HEK293 (cell line): ENCODE data around the gene PAX7.

ENCODE experiments used
- CTCF ChIA-PET: fragments of 350-600 bp; formaldehyde crosslinking; extraction: SDS; loops from one replicate; lab custom pipeline; 2021; ENCODE audit warnings: antibody characterized with exemption; lab: Yijun Ruan, JAX
- POLR2A ChIA-PET: fragments of 300-600 bp; formaldehyde crosslinking; extraction: SDS; loops from one replicate; lab custom pipeline; 2020; ENCODE audit warnings: antibody characterized with exemption, inconsistent platforms; lab: Yijun Ruan, JAX
- H3K27ac ChIP-seq: fragments of 200-500 bp; sonication (Bioruptor generic); 2 replicates; pipeline ENCODE4 v1.5.1; 2014; ENCODE audit warnings: low read depth, low read length, control low read depth, inconsistent platforms; ENCODE audit errors: extremely low read depth
- H3K36me3 ChIP-seq, 2 experiments: fragments of 200-500 bp in 1 of 2; sonication (Bioruptor generic) in 1 of 2; 1 replicate in 1 of 2; 2 replicates in 1 of 2; pipeline ENCODE4 v1.5.1; 2014 to 2017; ENCODE audit warnings: inconsistent platforms in 2 of 2, low read length in 2 of 2; ENCODE audit not compliant: control insufficient read depth in 2 of 2, insufficient read depth in 1 of 2
- H3K4me1 ChIP-seq: fragments of 200-500 bp; sonication (Bioruptor generic); 2 replicates; pipeline ENCODE4 v1.5.1; 2014; ENCODE audit warnings: mild to moderate bottlenecking, low read length, inconsistent platforms; ENCODE audit not compliant: control insufficient read depth, insufficient read depth
- H3K4me3 ChIP-seq: 2 replicates; pipeline ENCODE4 v1.5.1; 2011; ENCODE audit warnings: low read depth, mild to moderate bottlenecking, control low read depth, low read length, moderate library complexity
- H3K9me3 ChIP-seq: fragments of 200-500 bp; sonication (Bioruptor generic); 2 replicates; pipeline ENCODE4 v1.5.1; 2014; ENCODE audit warnings: low read depth, low read length, inconsistent platforms; ENCODE audit not compliant: control insufficient read depth, insufficient read depth
- SP7 ChIP-seq: fragments of 450-650 bp; formaldehyde crosslinking; IDR thresholded peaks from 2 replicates; pipeline ENCODE4 v1.5.1; 2016; ENCODE audit warnings: missing biosample characterization, missing genetic modification characterization
- TCF7L2 ChIP-seq: IDR thresholded peaks from 2 replicates; pipeline ENCODE4 v1.6.1; 2011; ENCODE audit warnings: low read depth, mild to moderate bottlenecking, inconsistent platforms, low read length, moderate library complexity, borderline replicate concordance
- ZBTB7A ChIP-seq: fragments of 450-650 bp; formaldehyde crosslinking; IDR thresholded peaks from 2 replicates; pipeline ENCODE4 v1.5.1; 2016; ENCODE audit warnings: low read depth, missing biosample characterization, missing genetic modification characterization
- ZBTB8A ChIP-seq: fragments of 450-650 bp; formaldehyde crosslinking; IDR thresholded peaks from 2 replicates; pipeline ENCODE4 v1.5.1; 2016; ENCODE audit warnings: missing biosample characterization, missing genetic modification characterization
- ZFP69B ChIP-seq: fragments of 450-650 bp; formaldehyde crosslinking; IDR thresholded peaks from 2 replicates; pipeline ENCODE4 v1.5.1; 2016; ENCODE audit warnings: missing biosample characterization, missing genetic modification characterization
- ZNF140 ChIP-seq: fragments of 450-650 bp; formaldehyde crosslinking; IDR thresholded peaks from 2 replicates; pipeline ENCODE4 v1.5.1; 2016; ENCODE audit warnings: missing biosample characterization, missing genetic modification characterization
- ZNF16 ChIP-seq: fragments of 450-650 bp; formaldehyde crosslinking; IDR thresholded peaks from 2 replicates; pipeline ENCODE4 v1.5.1; 2016; ENCODE audit warnings: low read depth, missing biosample characterization, missing genetic modification characterization
- ZNF248 ChIP-seq: fragments of 450-650 bp; formaldehyde crosslinking; IDR thresholded peaks from 2 replicates; pipeline ENCODE4 v1.5.1; 2017; ENCODE audit warnings: missing biosample characterization, missing genetic modification characterization
- ZNF350 ChIP-seq: fragments of 450-650 bp; formaldehyde crosslinking; IDR thresholded peaks from 2 replicates; pipeline ENCODE4 v1.5.0; 2017; ENCODE audit warnings: missing biosample characterization, mild to moderate bottlenecking, missing genetic modification characterization
- ZNF423 ChIP-seq: fragments of 450-650 bp; formaldehyde crosslinking; IDR thresholded peaks from 2 replicates; pipeline ENCODE4 v1.5.1; 2016; ENCODE audit warnings: missing biosample characterization, missing genetic modification characterization
- ZNF48 ChIP-seq: fragments of 450-650 bp; formaldehyde crosslinking; IDR thresholded peaks from 2 replicates; pipeline ENCODE4 v1.5.1; 2016; ENCODE audit warnings: missing biosample characterization, missing genetic modification characterization
- ZNF530 ChIP-seq: fragments of 450-650 bp; formaldehyde crosslinking; IDR thresholded peaks from 2 replicates; pipeline ENCODE4 v1.5.1; 2016; ENCODE audit warnings: low read depth, missing biosample characterization, missing genetic modification characterization
- ZNF544 ChIP-seq: fragments of 450-650 bp; formaldehyde crosslinking; IDR thresholded peaks from 2 replicates; pipeline ENCODE4 v1.5.0; 2017; ENCODE audit warnings: missing biosample characterization, missing genetic modification characterization
- ZNF585B ChIP-seq: fragments of 450-650 bp; formaldehyde crosslinking; IDR thresholded peaks from 2 replicates; pipeline ENCODE4 v1.5.1; 2016; ENCODE audit warnings: missing biosample characterization, missing genetic modification characterization
- ZNF596 ChIP-seq: fragments of 450-650 bp; IDR thresholded peaks from 2 replicates; pipeline ENCODE4 v1.5.0; 2018; ENCODE audit warnings: missing biosample characterization, mild to moderate bottlenecking, missing genetic modification characterization, moderate library complexity
- ZNF600 ChIP-seq: fragments of 450-650 bp; formaldehyde crosslinking; IDR thresholded peaks from 2 replicates; pipeline ENCODE4 v1.5.1; 2016; ENCODE audit warnings: missing biosample characterization, missing genetic modification characterization
- ZNF626 ChIP-seq: fragments of 450-650 bp; sonication (Bioruptor Pico); formaldehyde crosslinking; IDR thresholded peaks from 2 replicates; pipeline ENCODE4 v1.5.1; 2018; ENCODE audit warnings: missing biosample characterization, missing genetic modification characterization, inconsistent platforms
- ZNF776 ChIP-seq: fragments of 450-650 bp; formaldehyde crosslinking; IDR thresholded peaks from 2 replicates; pipeline ENCODE4 v1.5.0; 2017; ENCODE audit warnings: missing biosample characterization, missing genetic modification characterization, borderline replicate concordance
- ZNF837 ChIP-seq: fragments of 450-650 bp; formaldehyde crosslinking; IDR thresholded peaks from 2 replicates; pipeline ENCODE4 v1.5.1; 2016; ENCODE audit warnings: missing biosample characterization, missing genetic modification characterization
- ZSCAN16 ChIP-seq: fragments of 450-650 bp; formaldehyde crosslinking; IDR thresholded peaks from 2 replicates; pipeline ENCODE4 v1.5.1; 2016; ENCODE audit warnings: missing biosample characterization, missing genetic modification characterization
- TF ChIP-seq, protein P1 (sequence below): fragments of 450-650 bp; formaldehyde crosslinking; IDR thresholded peaks from 2 replicates; pipeline ENCODE4 v1.5.1; 2016; ENCODE audit warnings: missing biosample characterization, missing genetic modification characterization
- TF ChIP-seq, protein P2 (sequence below): fragments of 450-650 bp; formaldehyde crosslinking; IDR thresholded peaks from 2 replicates; pipeline ENCODE4 v1.5.1; 2016; ENCODE audit warnings: missing biosample characterization, missing genetic modification characterization
- TF ChIP-seq, protein P3 (sequence below): IDR thresholded peaks from 2 replicates; pipeline ENCODE4 v1.6.1; 2011; ENCODE audit warnings: mild to moderate bottlenecking, low read depth, low read length, borderline replicate concordance

The PAX7 gene

DNA sequence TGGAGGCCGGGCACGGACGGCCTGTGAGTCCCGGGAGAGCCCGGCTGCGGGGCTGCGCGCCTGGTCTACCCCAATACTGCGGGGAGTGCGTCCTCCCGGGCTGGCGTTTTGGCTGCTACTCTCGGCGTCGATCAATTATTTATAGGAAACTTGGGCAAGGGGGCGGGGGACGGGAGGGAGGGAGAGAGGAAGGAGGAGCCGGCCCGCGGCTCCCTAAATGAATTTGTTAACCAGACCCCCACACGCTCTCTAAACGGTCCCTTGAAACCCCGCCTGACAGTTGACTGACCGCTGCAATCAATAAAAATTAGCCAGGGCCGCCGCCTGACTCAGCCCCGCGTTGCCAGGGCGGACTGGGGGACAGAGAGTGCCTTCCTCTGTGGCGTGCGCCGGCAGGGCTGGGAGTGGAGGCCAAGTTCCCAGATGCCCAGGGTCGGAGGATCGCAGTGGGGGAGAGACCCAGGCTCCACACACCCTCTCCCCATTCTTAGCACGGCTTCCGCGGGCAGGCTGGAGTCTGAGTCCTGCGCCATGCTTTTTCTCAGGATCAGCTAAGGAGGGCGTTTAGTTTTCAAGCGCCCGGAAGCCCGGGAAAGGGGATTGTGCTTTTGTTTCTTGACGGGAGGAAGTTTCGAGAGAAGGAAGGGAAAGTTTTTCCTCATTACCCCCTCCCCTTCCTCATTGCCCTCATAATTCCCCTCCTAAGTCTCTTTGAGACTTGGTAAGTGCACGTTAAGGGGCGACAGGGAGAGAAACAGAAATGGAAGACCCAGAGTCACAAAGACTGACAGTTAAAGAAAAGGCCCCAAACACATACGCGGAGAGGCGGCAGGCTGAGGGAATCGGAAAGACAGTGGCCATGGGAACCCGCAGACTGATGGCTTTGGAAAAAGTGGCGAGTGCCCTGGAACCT is 6.2 kb downstream of the PAX7 start (continued):
- TF ChIP-seq SP7 (tag by site-specific recombination) (no peak), ZNF423 (no peak)

DNA sequence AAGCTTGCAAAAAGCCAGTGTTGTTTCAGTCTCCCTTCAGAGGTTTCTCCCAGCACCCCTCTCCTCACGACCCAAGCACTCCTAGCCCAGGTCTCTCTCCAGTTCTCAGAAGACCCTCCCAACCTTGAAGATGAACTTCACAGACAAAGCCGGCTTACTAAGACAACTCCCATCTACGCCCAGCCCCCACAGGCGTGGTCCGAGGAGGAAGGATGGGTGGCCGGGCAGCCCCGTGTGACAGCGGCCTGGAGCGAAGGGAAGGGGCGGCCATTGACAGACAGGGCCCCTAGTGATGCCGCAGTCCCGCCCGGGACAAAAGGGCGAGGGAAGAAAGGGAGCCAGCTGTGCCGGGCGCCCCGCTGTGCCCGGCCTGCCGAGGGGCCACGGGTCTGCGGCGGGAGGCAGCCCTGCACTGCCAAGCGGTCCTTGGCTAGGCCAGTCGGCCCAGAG is 6.9 kb downstream of the PAX7 start:
- POLR2A ChIA-PET: no interaction called here
- Histone ChIP-seq H3K4me3 (no peak overlapping the region), H3K36me3 (no peaks in the 10 kb centered on the region), H3K4me1 (peaks cover 11% of the 10 kb centered on the region), H3K9me3 (no peaks in the 10 kb centered on the region), H3K27ac (no peak overlapping the region)
- TF ChIP-seq ZNF140 (no peak), ZNF837 (no peak), ZNF350 (tag by site-specific recombination) (no peak), ZNF248 (tag by site-specific recombination) (no peak), ZNF585B (tag by site-specific recombination) (no peak), ZNF16 (tag by site-specific recombination) (no peak)
- TF ChIP-seq, protein P1, sequence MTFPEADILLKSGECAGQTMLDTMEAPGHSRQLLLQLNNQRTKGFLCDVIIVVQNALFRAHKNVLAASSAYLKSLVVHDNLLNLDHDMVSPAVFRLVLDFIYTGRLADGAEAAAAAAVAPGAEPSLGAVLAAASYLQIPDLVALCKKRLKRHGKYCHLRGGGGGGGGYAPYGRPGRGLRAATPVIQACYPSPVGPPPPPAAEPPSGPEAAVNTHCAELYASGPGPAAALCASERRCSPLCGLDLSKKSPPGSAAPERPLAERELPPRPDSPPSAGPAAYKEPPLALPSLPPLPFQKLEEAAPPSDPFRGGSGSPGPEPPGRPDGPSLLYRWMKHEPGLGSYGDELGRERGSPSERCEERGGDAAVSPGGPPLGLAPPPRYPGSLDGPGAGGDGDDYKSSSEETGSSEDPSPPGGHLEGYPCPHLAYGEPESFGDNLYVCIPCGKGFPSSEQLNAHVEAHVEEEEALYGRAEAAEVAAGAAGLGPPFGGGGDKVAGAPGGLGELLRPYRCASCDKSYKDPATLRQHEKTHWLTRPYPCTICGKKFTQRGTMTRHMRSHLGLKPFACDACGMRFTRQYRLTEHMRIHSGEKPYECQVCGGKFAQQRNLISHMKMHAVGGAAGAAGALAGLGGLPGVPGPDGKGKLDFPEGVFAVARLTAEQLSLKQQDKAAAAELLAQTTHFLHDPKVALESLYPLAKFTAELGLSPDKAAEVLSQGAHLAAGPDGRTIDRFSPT (tag by site-specific recombination): no peak
- TF ChIP-seq, protein P2, sequence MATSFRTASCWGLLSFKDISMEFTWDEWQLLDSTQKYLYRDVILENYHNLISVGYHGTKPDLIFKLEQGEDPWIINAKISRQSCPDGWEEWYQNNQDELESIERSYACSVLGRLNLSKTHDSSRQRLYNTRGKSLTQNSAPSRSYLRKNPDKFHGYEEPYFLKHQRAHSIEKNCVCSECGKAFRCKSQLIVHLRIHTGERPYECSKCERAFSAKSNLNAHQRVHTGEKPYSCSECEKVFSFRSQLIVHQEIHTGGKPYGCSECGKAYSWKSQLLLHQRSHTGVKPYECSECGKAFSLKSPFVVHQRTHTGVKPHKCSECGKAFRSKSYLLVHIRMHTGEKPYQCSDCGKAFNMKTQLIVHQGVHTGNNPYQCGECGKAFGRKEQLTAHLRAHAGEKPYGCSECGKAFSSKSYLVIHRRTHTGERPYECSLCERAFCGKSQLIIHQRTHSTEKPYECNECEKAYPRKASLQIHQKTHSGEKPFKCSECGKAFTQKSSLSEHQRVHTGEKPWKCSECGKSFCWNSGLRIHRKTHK: no peak
- TF ChIP-seq, all 188 proteins: peak for 0
- CTCF ChIA-PET: no interaction called here

- no peak for TF ChIP-seq ZBTB7A (tag by site-specific recombination)
- no peak for TF ChIP-seq ZFP69B (tag by site-specific recombination)
- TF ChIP-seq, protein P3, sequence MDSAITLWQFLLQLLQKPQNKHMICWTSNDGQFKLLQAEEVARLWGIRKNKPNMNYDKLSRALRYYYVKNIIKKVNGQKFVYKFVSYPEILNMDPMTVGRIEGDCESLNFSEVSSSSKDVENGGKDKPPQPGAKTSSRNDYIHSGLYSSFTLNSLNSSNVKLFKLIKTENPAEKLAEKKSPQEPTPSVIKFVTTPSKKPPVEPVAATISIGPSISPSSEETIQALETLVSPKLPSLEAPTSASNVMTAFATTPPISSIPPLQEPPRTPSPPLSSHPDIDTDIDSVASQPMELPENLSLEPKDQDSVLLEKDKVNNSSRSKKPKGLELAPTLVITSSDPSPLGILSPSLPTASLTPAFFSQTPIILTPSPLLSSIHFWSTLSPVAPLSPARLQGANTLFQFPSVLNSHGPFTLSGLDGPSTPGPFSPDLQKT: no peak
- TF ChIP-seq ZNF596 (tag by site-specific recombination): no peak
- no peak for TF ChIP-seq ZNF600
- TF ChIP-seq ZNF626: no peak
- TF ChIP-seq ZSCAN16 (tag by site-specific recombination): no peak
- no peak for TF ChIP-seq ZNF776 (tag by site-specific recombination)
- no peak for TF ChIP-seq TCF7L2
- no peak for TF ChIP-seq ZNF530
- TF ChIP-seq ZNF837: no peak
- no peak for TF ChIP-seq ZBTB8A (tag by site-specific recombination)
- TF ChIP-seq ZNF544 (tag by site-specific recombination): no peak
- TF ChIP-seq ZNF48 (tag by site-specific recombination): no peak
- Histone ChIP-seq H3K27ac (no peak overlapping the region), H3K36me3 (no peaks in the 10 kb centered on the region), H3K9me3 (no peaks in the 10 kb centered on the region), H3K4me1 (peaks cover 14% of the 10 kb centered on the region), H3K4me3 (no peak overlapping the region)
- ChIA-PET CTCF (no interaction called here), POLR2A (no interaction called here)
Measured at GRCh38 chr1:18637962-18638834, 7.6 kb downstream of the PAX7 start.
